HepG2 (cell line): ENCODE measurements around the gene COBLL1. TPM values are rescaled to one million over a fixed set of nuclear protein-coding genes. Genes with fewer than 3 reads are reported as not detected.
A peak's percentile ranks its signal among the peaks of the same experiment; 100 is the strongest.

ENCODE experiments used
- ARID3A ChIP-seq: IDR thresholded peaks from 2 replicates; pipeline ENCODE4 v1.6.1; 2012; ENCODE audit warnings: low read depth, low read length, improper control_type of control experiment
- ARID5B ChIP-seq: IDR thresholded peaks from 2 replicates; pipeline ENCODE4 v1.4.0; 2020; ENCODE audit warnings: mild to moderate bottlenecking, missing genetic modification reagents
- MIXL1 ChIP-seq: IDR thresholded peaks from 2 replicates; pipeline ENCODE4 v1.6.1; 2016
- MXI1 ChIP-seq: IDR thresholded peaks from 3 replicates; pipeline ENCODE4 v1.6.1; 2012; ENCODE audit warnings: low read depth, low read length, inconsistent platforms, borderline replicate concordance
- NCOA2 ChIP-seq: sonication (generic); formaldehyde crosslinking; IDR thresholded peaks from 2 replicates; pipeline ENCODE4 v1.8.0; 2022; ENCODE audit warnings: inconsistent platforms
- TBX3 ChIP-seq: fragments of 450-650 bp; IDR thresholded peaks from 2 replicates; pipeline ENCODE4 v1.6.1; 2017; ENCODE audit warnings: antibody characterized with exemption, mild to moderate bottlenecking, inconsistent platforms, borderline replicate concordance
- ZKSCAN5 ChIP-seq: sonication (generic); formaldehyde crosslinking; IDR thresholded peaks from 2 replicates; pipeline ENCODE4 v1.5.1; 2020; ENCODE audit warnings: mild to moderate bottlenecking, missing genetic modification reagents
- ZNF264 ChIP-seq: sonication (generic); formaldehyde crosslinking; IDR thresholded peaks from 2 replicates; pipeline ENCODE4 v1.4.0; 2020; ENCODE audit warnings: missing genetic modification reagents
- ZNF574 ChIP-seq: sonication (generic); formaldehyde crosslinking; IDR thresholded peaks from 2 replicates; pipeline ENCODE4 v1.4.0; 2020; ENCODE audit warnings: missing genetic modification reagents
- ZSCAN21 ChIP-seq: sonication (generic); formaldehyde crosslinking; IDR thresholded peaks from 2 replicates; pipeline ENCODE4 v1.8.0; 2022; ENCODE audit warnings: mild to moderate bottlenecking, missing genetic modification reagents, moderate library complexity, borderline replicate concordance
- polyA plus RNA-seq, 8 experiments: library from polyadenylated mRNA; depleted of rRNA in 3 of 8; stranded (reverse) in 7 of 8; unstranded in 1 of 8; fragments of >200 nt; fragmentation: Illumina TruSeq in 4 of 8; extraction: Trizol in 4 of 8; gene quantifications; 2 replicates each; pipeline versions ENCODE4 v1.2.1 to v1.2.3, GENCODE V29; 2011 to 2016; ENCODE audit warnings: low read depth in 4 of 8, missing spikeins in 1 of 8, mixed read lengths in 1 of 8; ENCODE audit not compliant: insufficient read depth in 1 of 8
- total RNA-seq, 5 experiments: library from RNA; depleted of rRNA; stranded (reverse); fragments of >200 nt; fragmentation: Illumina TruSeq; extraction: Trizol; gene quantifications; 2 replicates each; pipeline ENCODE4 v1.2.3, GENCODE V29; 2016; ENCODE audit warnings: low read depth in 1 of 5
- TF ChIP-seq, protein P1 (sequence below): sonication (generic); formaldehyde crosslinking; IDR thresholded peaks from 2 replicates; pipeline ENCODE4 v1.5.0; 2020; ENCODE audit warnings: missing genetic modification reagents
- TF ChIP-seq, protein P2 (sequence below): sonication (generic); formaldehyde crosslinking; IDR thresholded peaks from 2 replicates; pipeline ENCODE4 v1.8.0; 2022; ENCODE audit warnings: mild to moderate bottlenecking, missing genetic modification reagents, borderline replicate concordance

The COBLL1 gene
- total and polyA plus RNA-seq, 2 of the 13 experiments (the other 11 are each of a cell fraction or from before 2014, with no cell fraction given) = 32.6 to 86.8 TPM

DNA sequence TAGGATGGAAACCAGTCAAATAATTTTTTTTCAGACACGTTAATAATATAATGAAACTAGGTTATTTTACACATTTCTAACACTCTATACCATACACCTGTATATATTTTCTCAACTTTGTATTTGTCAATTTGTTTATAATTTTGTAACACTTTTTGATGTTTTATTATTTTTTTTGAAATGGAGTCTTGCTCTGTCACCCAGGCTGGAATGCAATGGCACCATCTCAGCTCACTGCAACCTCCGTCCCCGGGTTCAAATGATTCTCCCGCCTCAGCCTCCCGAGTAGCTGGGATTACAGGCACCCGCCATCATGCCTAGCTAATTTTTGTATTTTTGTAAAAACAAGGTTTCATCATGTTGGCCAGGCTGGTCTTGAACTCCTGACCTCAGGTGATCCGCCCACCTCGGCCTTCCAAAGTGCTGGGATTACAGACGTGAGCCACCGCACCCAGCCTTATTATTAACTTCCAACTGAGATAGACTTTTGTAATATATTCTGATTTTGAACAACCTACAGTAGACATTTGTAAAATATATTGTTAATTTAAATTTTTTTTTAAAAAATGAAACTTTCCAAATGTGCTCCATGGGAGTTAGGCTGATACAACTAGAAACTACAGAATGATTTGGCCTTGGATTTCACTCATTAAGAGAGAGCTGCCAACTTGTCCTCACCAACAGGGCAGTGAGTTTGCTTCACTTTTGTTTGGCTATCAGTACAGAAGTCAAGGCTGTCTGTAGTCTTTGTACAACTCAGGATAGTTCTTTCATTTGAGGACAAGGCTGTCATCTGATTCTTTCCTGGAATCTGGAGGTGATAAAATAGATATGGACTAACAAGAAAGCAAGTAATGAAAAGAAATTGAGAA is 33.9 kb upstream of the COBLL1 start (continued):
- TF ChIP-seq ARID5B (CRISPR knock-in tag) = peak; percentile 92
- TF ChIP-seq, protein P1, sequence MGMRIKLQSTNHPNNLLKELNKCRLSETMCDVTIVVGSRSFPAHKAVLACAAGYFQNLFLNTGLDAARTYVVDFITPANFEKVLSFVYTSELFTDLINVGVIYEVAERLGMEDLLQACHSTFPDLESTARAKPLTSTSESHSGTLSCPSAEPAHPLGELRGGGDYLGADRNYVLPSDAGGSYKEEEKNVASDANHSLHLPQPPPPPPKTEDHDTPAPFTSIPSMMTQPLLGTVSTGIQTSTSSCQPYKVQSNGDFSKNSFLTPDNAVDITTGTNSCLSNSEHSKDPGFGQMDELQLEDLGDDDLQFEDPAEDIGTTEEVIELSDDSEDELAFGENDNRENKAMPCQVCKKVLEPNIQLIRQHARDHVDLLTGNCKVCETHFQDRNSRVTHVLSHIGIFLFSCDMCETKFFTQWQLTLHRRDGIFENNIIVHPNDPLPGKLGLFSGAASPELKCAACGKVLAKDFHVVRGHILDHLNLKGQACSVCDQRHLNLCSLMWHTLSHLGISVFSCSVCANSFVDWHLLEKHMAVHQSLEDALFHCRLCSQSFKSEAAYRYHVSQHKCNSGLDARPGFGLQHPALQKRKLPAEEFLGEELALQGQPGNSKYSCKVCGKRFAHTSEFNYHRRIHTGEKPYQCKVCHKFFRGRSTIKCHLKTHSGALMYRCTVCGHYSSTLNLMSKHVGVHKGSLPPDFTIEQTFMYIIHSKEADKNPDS = no peak
- peak; percentile 42; the same call in 1 of the 2 replicates for TF ChIP-seq ZNF574 (CRISPR knock-in tag)
- TF ChIP-seq ZSCAN21 (CRISPR knock-in tag) = no peak
- TF ChIP-seq ZNF264 (CRISPR knock-in tag) = peak; percentile 70; the same call in 1 of the 2 replicates
- no peak for TF ChIP-seq MXI1
- TF ChIP-seq, protein P2, sequence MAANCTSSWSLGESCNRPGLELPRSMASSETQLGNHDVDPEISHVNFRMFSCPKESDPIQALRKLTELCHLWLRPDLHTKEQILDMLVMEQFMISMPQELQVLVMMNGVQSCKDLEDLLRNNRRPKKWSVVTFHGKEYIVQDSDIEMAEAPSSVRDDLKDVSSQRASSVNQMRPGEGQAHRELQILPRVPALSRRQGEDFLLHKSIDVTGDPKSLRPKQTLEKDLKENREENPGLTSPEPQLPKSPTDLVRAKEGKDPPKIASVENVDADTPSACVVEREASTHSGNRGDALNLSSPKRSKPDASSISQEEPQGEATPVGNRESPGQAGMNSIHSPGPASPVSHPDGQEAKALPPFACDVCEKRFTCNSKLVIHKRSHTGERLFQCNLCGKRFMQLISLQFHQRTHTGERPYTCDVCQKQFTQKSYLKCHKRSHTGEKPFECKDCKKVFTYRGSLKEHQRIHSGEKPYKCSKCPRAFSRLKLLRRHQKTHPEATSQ (CRISPR knock-in tag) = peak; percentile 36; the same call in 1 of the 2 replicates
- peak; percentile 82 for TF ChIP-seq ARID3A
- TF ChIP-seq NCOA2 = peak; percentile 96
- peak; percentile 63; the same call in 1 of the 2 replicates for TF ChIP-seq MIXL1 (CRISPR knock-in tag)
- TF ChIP-seq TBX3 = 0 out of 2 replicates have a peak, but pooled peaks have one; percentile 26
- TF ChIP-seq ZKSCAN5 (CRISPR knock-in tag) = peak; percentile 93
